GM12875 (cell line): ENCODE results near the gene LMCD1.

Source experiments
- H3K4me3 ChIP-seq: one replicate; pipeline ENCODE4 v1.5.1; 2011; ENCODE audit warnings: low read depth, low read length, control low read depth
- CTCF ChIP-seq: IDR thresholded peaks from 2 replicates; pipeline ENCODE4 v1.5.1; 2011; ENCODE audit warnings: low read depth, mild to moderate bottlenecking, control low read depth, inconsistent platforms, low read length, moderate library complexity, borderline replicate concordance; ENCODE audit not compliant: insufficient read depth

Gene LMCD1

GRCh38 chr3:8503871-8504610, 2.4 kb downstream of the LMCD1 start:
- H3K4me3 ChIP-seq = peak overlapping the region; percentile 12
- TF ChIP-seq CTCF = no peak

GRCh38 chr3:8504611-8504973, 3.0 kb downstream of the LMCD1 start:
- H3K4me3 ChIP-seq = no peak overlapping the region
- no peak for TF ChIP-seq CTCF

GRCh38 chr3:8505621-8506020, 4.0 kb downstream of the LMCD1 start:
- no peak for TF ChIP-seq CTCF
- H3K4me3 ChIP-seq = no peak overlapping the region

GRCh38 chr3:8506571-8507061, 5.0 kb downstream of the LMCD1 start:
- no peak overlapping the region for H3K4me3 ChIP-seq
- no peak for TF ChIP-seq CTCF

- no peak for TF ChIP-seq CTCF
- H3K4me3 ChIP-seq = no peak overlapping the region
Measured at GRCh38 chr3:8507496-8507895, 5.9 kb downstream of the LMCD1 start.

- no peak overlapping the region for H3K4me3 ChIP-seq
- TF ChIP-seq CTCF = no peak
Measured at GRCh38 chr3:8509961-8510360, 8.3 kb downstream of the LMCD1 start.

- no peak for TF ChIP-seq CTCF
- no peak overlapping the region for H3K4me3 ChIP-seq
Measured at GRCh38 chr3:8512234-8512633, 10.6 kb downstream of the LMCD1 start.
